Motor neuron (in vitro differentiated cells): ENCODE data around the gene PPP1R17. TPM values are rescaled to one million over a fixed set of nuclear protein-coding genes. Genes with fewer than 3 reads are reported as not detected.

ENCODE experiments used
- ATAC-seq, 8 experiments: fragments of 200-7000 bp; cut with Tn5 transposase; replicated peaks in 6 of 8; 2 replicates each; pipeline ENCODE4 v1.8.0; 2021; ENCODE audit warnings: mild to moderate bottlenecking in 8 of 8, moderate library complexity in 8 of 8
- H3K27ac ChIP-seq, 2 donors: fragments of 250-450 bp; sonication (Bioruptor Pico); 2 replicates each; pipeline ENCODE4 v1.9.0; 2021; ENCODE audit warnings: antibody characterized with exemption in 2 of 2, mild to moderate bottlenecking in 2 of 2, moderate library complexity in 1 of 2
- H3K4me1 ChIP-seq, 2 donors: fragments of 250-450 bp; sonication (Bioruptor Pico); replicated peaks in 1 of 2; 2 replicates each; pipeline ENCODE4 v1.6.1; 2021; ENCODE audit warnings: antibody characterized with exemption in 2 of 2, mild to moderate bottlenecking in 2 of 2, moderate library complexity in 1 of 2
- H3K4me3 ChIP-seq, 5 donors: fragments of 250-450 bp; sonication (Bioruptor Pico); 2 replicates each; pipeline ENCODE4 v1.9.0; 2021; ENCODE audit warnings: antibody characterized with exemption in 5 of 5, mild to moderate bottlenecking in 5 of 5, moderate library complexity in 4 of 5
- WGBS, 10 experiments: fragments of 450-650 bp; shearing (Covaris generic); methylation state at CpG; one replicate each; pipeline ENCODE4 v1.0.0; 2022; 5-methylcytosine and 5-hydroxymethylcytosine counted together
- in situ Hi-C, 9 experiments: fragments of 400-800 bp; cut with MboI; loops; one replicate each; pipeline ENCODE4 v1.15.0; 2021; ENCODE audit warnings: low sequenced_read_pairs in 9 of 9, low pct_unique_long_range_greater_than_20kb in 2 of 9; ENCODE audit not compliant: unreplicated experiment in 9 of 9
- total RNA-seq, 8 experiments: library from RNA; unstranded; fragments of 300-600 nt; gene quantifications; 2 replicates each; pipeline versions ENCODE4 v1.2.3 to v1.2.4, GENCODE V29; 2022

Gene PPP1R17
- total RNA-seq, 8 experiments from 2014 or later: 0.61 to 111 (median 13.0) TPM

GRCh38 chr7:31679574-31680305 is 7.3 kb upstream of the PPP1R17 start:
- WGBS, 10 experiments: 4 to 95% (median 84%) methylated on average over 2 to 11 of the region's 12 CpGs
- H3K27ac ChIP-seq: no peak overlapping the region
- peaks cover 0 to 10% of the 10 kb centered on the region in 2 donors for H3K4me1 ChIP-seq
- H3K4me3 ChIP-seq: no peak overlapping the region
- in situ Hi-C loops: no loop called here
- no peak for ATAC-seq

GRCh38 chr7:31683445-31684225 is 3.4 kb upstream of the PPP1R17 start:
- 0 to 80% (median 33%) methylated on average over 1 to 5 of the region's 5 CpGs for WGBS, 10 experiments
- no peak overlapping the region for H3K4me3 ChIP-seq
- in situ Hi-C loops: no loop called here
- peaks cover 13 to 31% of the 10 kb centered on the region in 2 donors for H3K4me1 ChIP-seq
- H3K27ac ChIP-seq: no peak overlapping the region
- ATAC-seq: peak in 5 of 8 experiments; percentile 63 to 85 (median 78)

GRCh38 chr7:31688372-31688771 is 1.4 kb downstream of the PPP1R17 start:
- peak overlapping the region in 2 of 5 donors; percentile 21 to 37 for H3K4me3 ChIP-seq
- no peak for ATAC-seq
- in situ Hi-C loops: no loop called here
- 22 to 88% (median 61%) methylated on average over 2 to 3 of the region's 3 CpGs; no CpG with 5 or more reads in 2 of the 10 experiments for WGBS, 10 experiments
- no peak overlapping the region for H3K27ac ChIP-seq
- peaks cover 44 to 77% of the 10 kb centered on the region in 2 donors for H3K4me1 ChIP-seq

- Histone ChIP-seq H3K4me3 (peak overlapping the region in 2 of 5 donors; percentile 8 to 37), H3K4me1 (peaks cover 44 to 72% of the 10 kb centered on the region in 2 donors), H3K27ac (peak overlapping the region in 1 of 2 donors; percentile 38)
- 0 to 67% (median 18%) methylated on average over 1 to 2 of the region's 2 CpGs; no CpG with 5 or more reads in 4 of the 10 experiments for WGBS, 10 experiments
- no peak for ATAC-seq
- in situ Hi-C loops: no loop called here
These were observed 2.0 kb downstream of the PPP1R17 start for GRCh38 chr7:31688996-31689395.

GRCh38 chr7:31690935-31691334 is 3.9 kb downstream of the PPP1R17 start:
- Histone ChIP-seq H3K4me1 (peaks cover 51 to 72% of the 10 kb centered on the region in 2 donors), H3K4me3 (no peak overlapping the region), H3K27ac (peak overlapping the region; percentile 38 to 59)
- ATAC-seq: peak in 5 of 8 experiments; percentile 79 to 85 (median 83)
- 0 to 20% (median 0%) methylated on average over 1 to 2 of the region's 2 CpGs; no CpG with 5 or more reads in 1 of the 10 experiments for WGBS, 10 experiments
- in situ Hi-C loops: no loop called here

- WGBS, 10 experiments: 0 to 82% (median 70%) methylated on average over 1 to 5 of the region's 5 CpGs; no CpG with 5 or more reads in 1 of the 10 experiments
- in situ Hi-C loops: no loop called here
- H3K4me3 ChIP-seq: no peak overlapping the region
- ATAC-seq: no peak
- no peak overlapping the region for H3K27ac ChIP-seq
- peaks cover 51 to 76% of the 10 kb centered on the region in 2 donors for H3K4me1 ChIP-seq
These were observed 5.4 kb downstream of the PPP1R17 start for GRCh38 chr7:31692451-31692850.

GRCh38 chr7:31692871-31693270 is 5.9 kb downstream of the PPP1R17 start:
- H3K4me3 ChIP-seq: no peak overlapping the region
- no peak for ATAC-seq
- H3K4me1 ChIP-seq: peaks cover 51 to 77% of the 10 kb centered on the region in 2 donors
- in situ Hi-C loops: no loop called here
- no peak overlapping the region for H3K27ac ChIP-seq
- 6 to 100% (median 47%) methylated on average over 1 to 2 of the region's 2 CpGs for WGBS, 10 experiments

- peak in 7 of 8 experiments; percentile 71 to 87 (median 77) for ATAC-seq
- peaks cover 23 to 46% of the 10 kb centered on the region in 2 donors for H3K4me1 ChIP-seq
- no peak overlapping the region for H3K4me3 ChIP-seq
- H3K27ac ChIP-seq: peak overlapping the region in 1 of 2 donors; percentile 7
- WGBS, 10 experiments: 5 to 90% (median 47%) methylated on average over 2 to 6 of the region's 6 CpGs; no CpG with 5 or more reads in 1 of the 10 experiments
- in situ Hi-C loops: no loop called here
These were observed 9.0 kb downstream of the PPP1R17 start for GRCh38 chr7:31695859-31696614.

DNA sequence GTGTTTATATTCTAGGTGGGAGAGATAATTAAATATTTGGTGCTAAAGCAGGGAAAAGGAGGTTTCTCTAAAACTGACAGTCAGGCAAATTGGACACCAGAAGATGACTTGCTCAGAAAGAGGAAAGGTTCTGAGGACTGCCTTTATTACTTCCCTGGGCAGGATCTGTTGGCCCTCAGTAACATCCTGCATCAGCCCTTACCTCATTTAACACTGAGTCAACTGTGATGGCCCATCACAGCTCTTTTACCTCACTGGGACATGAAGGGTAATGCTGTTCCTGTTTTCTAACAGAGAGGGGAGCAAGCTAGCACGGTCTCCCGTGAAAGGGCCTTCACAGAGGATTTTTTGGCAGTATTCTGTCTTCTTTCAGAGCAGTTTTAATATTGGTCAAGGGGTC is 12.0 kb downstream of the PPP1R17 start:
- Histone ChIP-seq H3K27ac (no peak overlapping the region), H3K4me1 (peaks cover 14 to 26% of the 10 kb centered on the region in 2 donors), H3K4me3 (no peak overlapping the region)
- in situ Hi-C loops: no loop called here
- WGBS, 10 experiments: 0 to 93% (median 70%) methylated on average over 1 to 2 of the region's 2 CpGs; no CpG with 5 or more reads in 3 of the 10 experiments
- no peak for ATAC-seq

DNA sequence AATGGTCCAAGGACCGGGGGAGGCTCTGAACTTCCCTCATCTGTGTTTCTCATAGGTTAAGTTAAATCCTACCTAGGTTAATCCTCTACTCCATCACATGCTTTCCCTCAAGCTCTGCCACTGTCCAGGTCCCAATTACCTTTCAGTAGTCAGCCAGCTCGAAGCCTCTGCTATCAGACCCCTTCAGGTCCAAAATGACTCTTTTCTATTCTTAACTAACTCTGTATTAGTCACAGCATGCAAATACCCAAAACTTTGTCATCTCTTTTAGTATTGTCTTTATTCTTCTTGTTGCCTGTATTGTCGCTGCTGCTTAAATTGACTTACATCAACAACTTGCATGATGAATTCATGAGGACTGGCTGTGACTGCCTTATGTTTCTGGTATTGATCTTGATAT is 15.3 kb downstream of the PPP1R17 start:
- WGBS, 10 experiments: 37 to 100% (median 63%) methylated on average over 1 to 3 of the region's 3 CpGs; no CpG with 5 or more reads in 3 of the 10 experiments
- ATAC-seq: no peak
- Histone ChIP-seq H3K4me3 (no peak overlapping the region), H3K27ac (no peak overlapping the region), H3K4me1 (peaks cover 4 to 18% of the 10 kb centered on the region in 2 donors)
- in situ Hi-C loops: no loop called here

DNA sequence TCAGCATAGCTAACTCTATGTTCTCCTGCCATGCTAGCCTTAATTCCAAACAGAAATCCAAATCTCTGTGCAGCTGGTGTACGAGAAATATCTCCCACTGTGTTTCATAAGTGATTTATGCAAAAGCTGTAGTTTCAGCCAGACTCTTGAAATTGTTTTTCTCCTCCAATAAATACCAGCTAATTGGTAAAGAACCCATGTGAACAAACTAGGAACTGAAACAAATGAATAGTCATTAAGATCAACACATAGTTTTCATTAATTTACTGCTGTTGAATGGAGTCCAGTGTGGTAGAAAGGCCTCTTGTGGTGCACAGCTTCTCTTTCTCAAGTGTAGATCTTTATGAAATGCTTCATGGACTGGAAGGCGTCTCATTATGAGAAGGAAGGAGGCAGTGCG is 18.4 kb downstream of the PPP1R17 start:
- ATAC-seq: no peak
- H3K27ac ChIP-seq: no peak overlapping the region
- H3K4me1 ChIP-seq: peaks cover 11 to 22% of the 10 kb centered on the region in 2 donors
- in situ Hi-C loops: no loop called here
- 17 to 100% (median 83%) methylated on average over 1 to 2 of the region's 3 CpGs; no CpG with 5 or more reads in 2 of the 10 experiments for WGBS, 10 experiments
- no peak overlapping the region for H3K4me3 ChIP-seq

DNA sequence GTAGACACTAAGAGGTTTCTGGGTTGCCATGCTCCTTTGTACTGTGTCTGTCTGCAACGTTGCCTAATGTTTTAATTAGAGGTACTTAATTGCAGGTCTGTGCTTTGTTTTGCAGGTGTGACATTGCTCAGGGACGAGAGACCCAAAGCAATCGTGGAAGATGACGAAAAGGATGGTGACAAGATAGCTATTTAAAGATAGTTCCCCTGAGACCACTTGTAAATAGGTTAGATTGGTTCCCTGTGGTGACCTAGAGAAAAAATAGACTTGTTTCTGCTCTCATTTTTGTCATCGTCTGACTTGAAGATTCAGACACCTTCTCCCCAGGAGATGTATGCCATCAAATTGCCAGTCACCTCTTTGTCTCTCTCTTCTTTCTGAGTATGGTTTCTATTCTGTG is 20.1 kb downstream of the PPP1R17 start:
- H3K4me3 ChIP-seq: no peak overlapping the region
- no peak for ATAC-seq
- peak overlapping the region in 1 of 2 donors; percentile 7 for H3K27ac ChIP-seq
- WGBS, 10 experiments: 7 to 86% (median 55%) methylated on average over 1 to 5 of the region's 5 CpGs; no CpG with 5 or more reads in 1 of the 10 experiments
- H3K4me1 ChIP-seq: peaks cover 17 to 30% of the 10 kb centered on the region in 2 donors
- in situ Hi-C loops: no loop called here
